ENCODE results near the gene CLIP3. TPM values are rescaled to one million over a fixed set of nuclear protein-coding genes. Genes with fewer than 3 reads are reported as not detected.

The CLIP3 gene
- total RNA-seq, 1 donor from 2014 or later: 2.6 TPM

- DNase-seq (ENCODE audit: low read depth in 2 of 2): no peak
Observed at GRCh38 chr19:36009633-36010379, 22.9 kb downstream of the CLIP3 start.

- peak; percentile 62 to 74 for DNase-seq (ENCODE audit: low read depth in 2 of 2)
Observed at GRCh38 chr19:36009220-36009619, 23.5 kb downstream of the CLIP3 start.

- no peak for DNase-seq (ENCODE audit: low read depth in 2 of 2)
Observed at GRCh38 chr19:36008336-36008978, 24.2 kb downstream of the CLIP3 start, which contains the start of gene SYNE4. TSS of gene SYNE4 (minus strand) at chr19:36008813. CDS start at chr19:36008681, 132 bp downstream.

- no peak for DNase-seq (ENCODE audit: low read depth in 2 of 2)
Observed at GRCh38 chr19:36006955-36007354, 25.7 kb downstream of the CLIP3 start.

GRCh38 chr19:36003284-36003683 lies 29.4 kb downstream of the CLIP3 start:
- DNase-seq (ENCODE audit: low read depth in 2 of 2): no peak

GRCh38 chr19:36001605-36002004 lies 31.1 kb downstream of the CLIP3 start:
- no peak for DNase-seq (ENCODE audit: low read depth in 2 of 2)

GRCh38 chr19:35996777-35997176 lies 35.9 kb downstream of the CLIP3 start:
- no peak for DNase-seq (ENCODE audit: low read depth in 2 of 2)

GRCh38 chr19:35995048-35995993 lies 37.4 kb downstream of the CLIP3 start, which contains the start of gene SDHAF1:
TSS of gene SDHAF1 (plus strand) at chr19:35995188. CDS start at chr19:35995275, 87 bp downstream.
- peak; percentile 94 to 97 for DNase-seq (ENCODE audit: low read depth in 2 of 2)

- DNase-seq (ENCODE audit: low read depth in 2 of 2): peak; percentile 10 to 36
Observed at GRCh38 chr19:35993923-35994598, 38.6 kb downstream of the CLIP3 start.

GRCh38 chr19:35992907-35993765 lies 39.5 kb downstream of the CLIP3 start:
- DNase-seq (ENCODE audit: low read depth in 2 of 2): no peak

- no peak for DNase-seq (ENCODE audit: low read depth in 2 of 2)
Observed at GRCh38 chr19:35991731-35992450, 40.8 kb downstream of the CLIP3 start.

GRCh38 chr19:35990771-35991730 lies 41.6 kb downstream of the CLIP3 start:
- no peak for DNase-seq (ENCODE audit: low read depth in 2 of 2)

- no peak for DNase-seq (ENCODE audit: low read depth in 2 of 2)
Observed at GRCh38 chr19:35990156-35990555, 42.5 kb downstream of the CLIP3 start.

- DNase-seq (ENCODE audit: low read depth in 2 of 2): no peak
Observed at GRCh38 chr19:35988824-35989223, 43.8 kb downstream of the CLIP3 start.

- no peak for DNase-seq (ENCODE audit: low read depth in 2 of 2)
Observed at GRCh38 chr19:35987571-35987896, 45.1 kb downstream of the CLIP3 start.

- DNase-seq (ENCODE audit: low read depth in 2 of 2): no peak
Observed at GRCh38 chr19:35986664-35987570, 45.8 kb downstream of the CLIP3 start.

- no peak for DNase-seq (ENCODE audit: low read depth in 2 of 2)
Observed at GRCh38 chr19:35986111-35986510, 46.6 kb downstream of the CLIP3 start.
